Calu3 (cell line): ENCODE data around the gene RAB7B. TPM values are rescaled to one million over a fixed set of nuclear protein-coding genes. Genes with fewer than 3 reads are reported as not detected.

ENCODE experiments used
- BruUV-seq: library from RNA; stranded (reverse); fragments of 400-500 nt; replicated peaks from 2 replicates; lab custom pipeline; 2021; lab: Mats Ljungman, UMichigan
- CTCF ChIA-PET: fragments of 300-600 bp; sonication (Branson Sonifier 250); formaldehyde crosslinking; loops from one replicate; lab custom pipeline; 2022; ENCODE audit warnings: antibody characterized with exemption; lab: Charles Lee
- DNase-seq: peaks from one replicate; pipeline ENCODE4 v3.0.0; 2022
- H3K27ac Mint-ChIP-seq: one replicate; pipeline ENCODE4 v1.8.0; 2022; ENCODE audit warnings: mixed read lengths; ENCODE audit not compliant: unreplicated experiment
- H3K27me3 Mint-ChIP-seq: one replicate; pipeline ENCODE4 v1.8.0; 2022; ENCODE audit warnings: mixed read lengths; ENCODE audit not compliant: unreplicated experiment
- H3K36me3 Mint-ChIP-seq: one replicate; pipeline ENCODE4 v1.8.0; 2022; ENCODE audit warnings: mild to moderate bottlenecking, moderate library complexity, mixed read lengths; ENCODE audit not compliant: insufficient read depth, unreplicated experiment
- H3K4me1 Mint-ChIP-seq: one replicate; pipeline ENCODE4 v1.8.0; 2022; ENCODE audit warnings: mild to moderate bottlenecking, low read depth, mixed read lengths; ENCODE audit not compliant: unreplicated experiment
- H3K4me3 Mint-ChIP-seq: one replicate; pipeline ENCODE4 v1.8.0; 2022; ENCODE audit warnings: mild to moderate bottlenecking, low read depth, moderate library complexity, mixed read lengths; ENCODE audit not compliant: unreplicated experiment
- H3K9me3 Mint-ChIP-seq: one replicate; pipeline ENCODE4 v1.8.0; 2022; ENCODE audit warnings: low read depth, mixed read lengths; ENCODE audit not compliant: unreplicated experiment
- intact Hi-C: fragments of 100-400 bp; cut with micrococcal nuclease; formaldehyde crosslinking; loops from one replicate; pipeline ENCODE4 v1.10.0; 2022; ENCODE audit not compliant: unreplicated experiment
- total RNA-seq: library from RNA; stranded (reverse); gene quantifications from 2 replicates; pipeline ENCODE4 v1.2.3, GENCODE V29; 2022
- TF ChIP-seq, protein P1 (sequence below): fragments of 200-600 bp; IDR thresholded peaks from one replicate; pipeline ENCODE4 v1.8.0; 2022; ENCODE audit warnings: antibody characterized with exemption; ENCODE audit not compliant: unreplicated experiment

RAB7B gene
- total RNA-seq, 1 experiment from 2014 or later: 1.1 TPM

DNA sequence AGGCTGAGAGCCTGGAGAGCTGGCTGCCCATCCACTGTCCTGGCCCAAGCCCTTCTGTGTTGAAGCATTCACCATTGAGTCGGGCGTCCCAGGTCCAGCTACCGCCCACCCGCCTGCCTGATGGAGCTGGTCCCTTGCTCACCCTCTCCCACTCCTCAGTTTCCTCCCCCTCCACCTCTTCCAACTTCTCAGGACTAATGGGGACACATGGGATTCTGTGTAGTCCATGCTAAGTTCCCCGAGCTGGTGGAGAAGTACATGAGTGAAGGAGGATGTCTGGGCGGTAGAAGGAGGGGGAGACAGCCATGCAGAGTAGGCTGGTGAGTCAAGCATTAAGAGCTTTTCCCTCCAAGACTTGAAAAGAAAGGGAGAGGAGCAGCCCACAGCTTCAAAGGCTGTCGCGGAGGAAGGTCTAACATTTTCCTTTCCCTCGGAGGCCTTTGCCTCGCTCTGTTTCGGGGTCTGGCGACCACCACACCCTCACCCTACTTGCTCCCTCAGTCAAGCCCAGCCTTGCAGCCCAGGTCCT, 60.5 kb downstream of the RAB7B start:
- Mint-ChIP-seq H3K4me1 (peaks cover 92% of the 10 kb centered on the region), H3K36me3 (peaks cover 4% of the 10 kb centered on the region), H3K9me3 (no peaks in the 10 kb centered on the region), H3K27me3 (peaks cover 10% of the 10 kb centered on the region), H3K27ac (no peak overlapping the region), H3K4me3 (no peak overlapping the region)
- TF ChIP-seq, protein P1, sequence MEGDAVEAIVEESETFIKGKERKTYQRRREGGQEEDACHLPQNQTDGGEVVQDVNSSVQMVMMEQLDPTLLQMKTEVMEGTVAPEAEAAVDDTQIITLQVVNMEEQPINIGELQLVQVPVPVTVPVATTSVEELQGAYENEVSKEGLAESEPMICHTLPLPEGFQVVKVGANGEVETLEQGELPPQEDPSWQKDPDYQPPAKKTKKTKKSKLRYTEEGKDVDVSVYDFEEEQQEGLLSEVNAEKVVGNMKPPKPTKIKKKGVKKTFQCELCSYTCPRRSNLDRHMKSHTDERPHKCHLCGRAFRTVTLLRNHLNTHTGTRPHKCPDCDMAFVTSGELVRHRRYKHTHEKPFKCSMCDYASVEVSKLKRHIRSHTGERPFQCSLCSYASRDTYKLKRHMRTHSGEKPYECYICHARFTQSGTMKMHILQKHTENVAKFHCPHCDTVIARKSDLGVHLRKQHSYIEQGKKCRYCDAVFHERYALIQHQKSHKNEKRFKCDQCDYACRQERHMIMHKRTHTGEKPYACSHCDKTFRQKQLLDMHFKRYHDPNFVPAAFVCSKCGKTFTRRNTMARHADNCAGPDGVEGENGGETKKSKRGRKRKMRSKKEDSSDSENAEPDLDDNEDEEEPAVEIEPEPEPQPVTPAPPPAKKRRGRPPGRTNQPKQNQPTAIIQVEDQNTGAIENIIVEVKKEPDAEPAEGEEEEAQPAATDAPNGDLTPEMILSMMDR: no peak
- DNase-seq: no peak
- BruUV-seq: no TSS peak
- intact Hi-C loops: no loop called here
- CTCF ChIA-PET: interaction anchor here (0.5 to 3.1 kb wide), 6 partner anchors 10 to 150 kb away, joined by 3 to 13 read pairs (median 4); no protein-coding TSS in a partner anchor

DNA sequence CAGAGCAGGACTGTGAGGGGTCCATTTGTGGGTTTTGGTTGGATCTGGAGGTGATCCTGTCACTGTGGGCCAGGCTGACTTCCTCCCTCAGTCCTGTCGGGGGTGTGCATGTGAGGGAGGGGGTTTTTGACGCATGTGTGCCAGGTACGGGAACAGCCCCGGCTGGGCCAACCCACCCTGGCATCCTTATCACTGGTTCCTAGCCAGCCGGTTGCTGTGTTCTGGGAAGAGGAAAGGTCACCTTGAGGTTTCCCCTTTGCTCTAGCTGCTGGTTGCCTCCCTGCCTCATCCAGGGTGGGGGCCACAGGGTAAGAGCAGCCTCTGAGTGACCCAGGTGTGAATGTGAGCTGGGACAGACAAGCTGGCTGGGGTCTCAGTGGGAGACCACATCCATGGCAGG, 62.5 kb downstream of the RAB7B start:
- H3K9me3 Mint-ChIP-seq: no peaks in the 10 kb centered on the region
- H3K36me3 Mint-ChIP-seq: peaks cover 4% of the 10 kb centered on the region
- intact Hi-C loops: no loop called here
- no peak for DNase-seq
- BruUV-seq: no TSS peak
- no peaks in the 10 kb centered on the region for H3K27me3 Mint-ChIP-seq
- CTCF ChIA-PET: interaction anchor here (0.6 kb wide), 1 partner anchor 102 kb away, joined by 3 read pairs; no protein-coding TSS in a partner anchor
- peaks cover 91% of the 10 kb centered on the region for H3K4me1 Mint-ChIP-seq
- no peak overlapping the region for H3K27ac Mint-ChIP-seq
- no peak overlapping the region for H3K4me3 Mint-ChIP-seq
- TF ChIP-seq, protein P1: no peak

DNA sequence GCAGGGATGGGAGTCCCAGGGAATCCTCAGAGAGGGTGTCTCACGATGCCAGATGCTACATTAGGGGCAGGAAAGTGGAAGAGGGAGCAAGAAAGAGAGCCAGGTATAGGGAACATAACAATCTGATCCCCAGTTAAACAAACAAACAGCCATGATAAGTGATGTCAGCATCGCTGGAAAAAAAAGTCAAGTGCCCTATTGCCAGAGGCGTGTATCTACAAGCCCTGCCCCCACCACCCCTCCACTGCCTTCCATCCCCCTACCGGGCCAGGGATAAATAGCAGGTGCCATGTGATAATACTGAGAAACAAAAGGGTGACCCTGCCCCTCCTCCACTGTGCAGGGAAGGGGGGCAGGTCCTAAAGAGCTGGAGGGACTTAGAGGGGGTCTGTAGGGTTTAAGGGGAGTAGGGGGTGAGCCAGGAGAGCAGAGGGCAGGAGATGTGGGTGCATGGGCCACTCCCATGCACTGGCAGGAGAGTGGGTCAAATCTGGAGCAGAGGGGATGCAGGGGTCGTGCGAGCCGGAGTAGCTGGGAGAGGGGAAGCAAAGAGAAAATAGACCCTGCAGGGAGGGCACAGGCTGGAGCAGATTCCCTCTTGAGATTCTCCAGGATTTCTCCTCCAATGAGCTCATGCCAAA, 63.4 kb downstream of the RAB7B start:
- H3K36me3 Mint-ChIP-seq: peaks cover 4% of the 10 kb centered on the region

DNA sequence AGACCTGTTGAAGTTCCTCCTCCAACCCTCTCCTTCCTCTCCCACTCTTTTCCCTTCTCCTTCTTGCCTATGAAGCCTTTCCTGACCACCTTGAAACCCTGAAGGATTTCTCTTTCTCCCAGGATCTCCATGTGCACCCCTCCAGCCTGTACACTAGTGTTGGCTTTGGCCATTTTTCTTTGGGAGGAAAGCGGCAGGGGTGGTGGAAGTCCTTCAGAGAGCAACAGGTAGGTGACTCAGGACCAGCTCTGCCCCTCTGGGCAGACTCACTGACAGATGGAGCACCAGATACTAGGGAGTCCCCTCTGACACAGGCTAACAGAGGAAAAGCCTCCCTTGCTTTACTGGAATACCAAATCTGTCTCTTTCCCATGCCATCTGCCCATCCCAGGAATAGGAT, 64.5 kb downstream of the RAB7B start:
- Mint-ChIP-seq H3K36me3 (peaks cover 6% of the 10 kb centered on the region), H3K27me3 (no peaks in the 10 kb centered on the region), H3K27ac (no peak overlapping the region), H3K9me3 (no peaks in the 10 kb centered on the region), H3K4me1 (peaks cover 84% of the 10 kb centered on the region), H3K4me3 (no peak overlapping the region)
- CTCF ChIA-PET: no interaction called here
- no TSS peak for BruUV-seq
- TF ChIP-seq, protein P1: no peak
- intact Hi-C loops: no loop called here
- DNase-seq: no peak

More for the DNA sequence above, 63.4 kb downstream of the RAB7B start:
- H3K4me1 Mint-ChIP-seq: peaks cover 84% of the 10 kb centered on the region
- no TSS peak for BruUV-seq
- H3K27ac Mint-ChIP-seq: no peak overlapping the region
- intact Hi-C loops: no loop called here
- DNase-seq: peak; percentile 63
- H3K27me3 Mint-ChIP-seq: no peaks in the 10 kb centered on the region
- TF ChIP-seq, protein P1: peak; percentile 50
- no peak overlapping the region for H3K4me3 Mint-ChIP-seq
- no peaks in the 10 kb centered on the region for H3K9me3 Mint-ChIP-seq
- CTCF ChIA-PET: interaction anchor here (0.6 kb wide), 1 partner anchor 103 kb away, joined by 3 read pairs; no protein-coding TSS in a partner anchor
